ENCODE results near the gene SMYD2.

DNA sequence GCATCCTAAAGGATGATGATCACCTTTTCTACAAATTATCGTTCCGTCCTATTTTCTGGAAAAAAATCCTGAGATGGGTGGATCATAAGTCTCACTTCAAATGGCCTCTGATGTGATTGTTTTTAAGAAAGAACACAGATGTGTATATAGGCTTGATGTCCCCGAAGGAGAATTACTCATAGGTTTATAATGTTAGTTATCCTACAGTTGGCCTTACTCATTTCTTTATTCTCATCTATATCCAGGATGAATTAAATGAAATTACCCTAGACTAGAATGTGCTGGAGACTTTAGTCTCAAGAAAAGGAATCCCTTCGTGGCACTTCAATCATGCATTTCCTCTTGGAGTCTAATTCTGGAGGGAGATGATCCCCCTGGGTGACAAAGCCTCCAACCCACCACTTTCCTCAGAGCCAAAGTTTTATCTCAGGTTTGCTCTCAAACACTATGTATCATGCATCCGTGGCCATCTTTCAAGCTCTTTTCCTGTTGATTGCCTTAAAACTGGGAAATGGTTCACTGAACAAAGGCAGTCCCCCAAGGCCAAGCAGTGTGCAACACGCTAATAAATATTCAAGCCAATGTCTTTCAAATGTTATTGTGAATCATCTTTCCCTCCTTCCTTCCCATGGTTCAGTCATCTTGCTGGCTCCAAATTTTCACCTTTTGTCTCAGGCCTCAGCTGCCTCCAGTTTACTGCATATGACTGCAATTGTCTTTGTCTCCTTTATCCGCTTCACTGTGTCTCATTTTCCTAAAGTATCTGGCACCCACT lies 32.5 kb upstream of the SMYD2 start:
- TF ChIP-seq, protein P1, sequence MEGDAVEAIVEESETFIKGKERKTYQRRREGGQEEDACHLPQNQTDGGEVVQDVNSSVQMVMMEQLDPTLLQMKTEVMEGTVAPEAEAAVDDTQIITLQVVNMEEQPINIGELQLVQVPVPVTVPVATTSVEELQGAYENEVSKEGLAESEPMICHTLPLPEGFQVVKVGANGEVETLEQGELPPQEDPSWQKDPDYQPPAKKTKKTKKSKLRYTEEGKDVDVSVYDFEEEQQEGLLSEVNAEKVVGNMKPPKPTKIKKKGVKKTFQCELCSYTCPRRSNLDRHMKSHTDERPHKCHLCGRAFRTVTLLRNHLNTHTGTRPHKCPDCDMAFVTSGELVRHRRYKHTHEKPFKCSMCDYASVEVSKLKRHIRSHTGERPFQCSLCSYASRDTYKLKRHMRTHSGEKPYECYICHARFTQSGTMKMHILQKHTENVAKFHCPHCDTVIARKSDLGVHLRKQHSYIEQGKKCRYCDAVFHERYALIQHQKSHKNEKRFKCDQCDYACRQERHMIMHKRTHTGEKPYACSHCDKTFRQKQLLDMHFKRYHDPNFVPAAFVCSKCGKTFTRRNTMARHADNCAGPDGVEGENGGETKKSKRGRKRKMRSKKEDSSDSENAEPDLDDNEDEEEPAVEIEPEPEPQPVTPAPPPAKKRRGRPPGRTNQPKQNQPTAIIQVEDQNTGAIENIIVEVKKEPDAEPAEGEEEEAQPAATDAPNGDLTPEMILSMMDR (IDR thresholded peaks at IDR 0.05) = no peak
- no peak for TF ChIP-seq MAZ (IDR thresholded peaks at IDR 0.05; ENCODE audit: borderline replicate concordance, low read depth, low read length)
- no peak for TF ChIP-seq EP300 (IDR thresholded peaks at IDR 0.05)
- TF ChIP-seq SMC3 (IDR thresholded peaks at IDR 0.05) = no peak
- no peak for TF ChIP-seq ESRRA (IDR thresholded peaks at IDR 0.05; ENCODE audit: borderline replicate concordance, low read length)
- TF ChIP-seq, protein P2, sequence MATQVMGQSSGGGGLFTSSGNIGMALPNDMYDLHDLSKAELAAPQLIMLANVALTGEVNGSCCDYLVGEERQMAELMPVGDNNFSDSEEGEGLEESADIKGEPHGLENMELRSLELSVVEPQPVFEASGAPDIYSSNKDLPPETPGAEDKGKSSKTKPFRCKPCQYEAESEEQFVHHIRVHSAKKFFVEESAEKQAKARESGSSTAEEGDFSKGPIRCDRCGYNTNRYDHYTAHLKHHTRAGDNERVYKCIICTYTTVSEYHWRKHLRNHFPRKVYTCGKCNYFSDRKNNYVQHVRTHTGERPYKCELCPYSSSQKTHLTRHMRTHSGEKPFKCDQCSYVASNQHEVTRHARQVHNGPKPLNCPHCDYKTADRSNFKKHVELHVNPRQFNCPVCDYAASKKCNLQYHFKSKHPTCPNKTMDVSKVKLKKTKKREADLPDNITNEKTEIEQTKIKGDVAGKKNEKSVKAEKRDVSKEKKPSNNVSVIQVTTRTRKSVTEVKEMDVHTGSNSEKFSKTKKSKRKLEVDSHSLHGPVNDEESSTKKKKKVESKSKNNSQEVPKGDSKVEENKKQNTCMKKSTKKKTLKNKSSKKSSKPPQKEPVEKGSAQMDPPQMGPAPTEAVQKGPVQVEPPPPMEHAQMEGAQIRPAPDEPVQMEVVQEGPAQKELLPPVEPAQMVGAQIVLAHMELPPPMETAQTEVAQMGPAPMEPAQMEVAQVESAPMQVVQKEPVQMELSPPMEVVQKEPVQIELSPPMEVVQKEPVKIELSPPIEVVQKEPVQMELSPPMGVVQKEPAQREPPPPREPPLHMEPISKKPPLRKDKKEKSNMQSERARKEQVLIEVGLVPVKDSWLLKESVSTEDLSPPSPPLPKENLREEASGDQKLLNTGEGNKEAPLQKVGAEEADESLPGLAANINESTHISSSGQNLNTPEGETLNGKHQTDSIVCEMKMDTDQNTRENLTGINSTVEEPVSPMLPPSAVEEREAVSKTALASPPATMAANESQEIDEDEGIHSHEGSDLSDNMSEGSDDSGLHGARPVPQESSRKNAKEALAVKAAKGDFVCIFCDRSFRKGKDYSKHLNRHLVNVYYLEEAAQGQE (IDR thresholded peaks at IDR 0.05) = no peak
- no peak for TF ChIP-seq SREBF2 (IDR thresholded peaks at IDR 0.05)
- no peak for TF ChIP-seq RCOR1 (IDR thresholded peaks at IDR 0.05; ENCODE audit: low read depth, low read length)

All from A549 (cell line).